HG02973 (cell line): ENCODE measurements around the gene NDUFA6.
"Not testable (repeated sequence)": the region's sequence is repeated elsewhere in the genome, so short reads cannot be mapped to it uniquely, and the experiment has no call there.

Source experiments
- ATAC-seq: cut with Tn5 transposase; IDR thresholded peaks from one replicate; pipeline ENCODE4 v1.9.1; 2021; ENCODE audit warnings: moderate library complexity; ENCODE audit not compliant: unreplicated experiment

Gene NDUFA6

DNA sequence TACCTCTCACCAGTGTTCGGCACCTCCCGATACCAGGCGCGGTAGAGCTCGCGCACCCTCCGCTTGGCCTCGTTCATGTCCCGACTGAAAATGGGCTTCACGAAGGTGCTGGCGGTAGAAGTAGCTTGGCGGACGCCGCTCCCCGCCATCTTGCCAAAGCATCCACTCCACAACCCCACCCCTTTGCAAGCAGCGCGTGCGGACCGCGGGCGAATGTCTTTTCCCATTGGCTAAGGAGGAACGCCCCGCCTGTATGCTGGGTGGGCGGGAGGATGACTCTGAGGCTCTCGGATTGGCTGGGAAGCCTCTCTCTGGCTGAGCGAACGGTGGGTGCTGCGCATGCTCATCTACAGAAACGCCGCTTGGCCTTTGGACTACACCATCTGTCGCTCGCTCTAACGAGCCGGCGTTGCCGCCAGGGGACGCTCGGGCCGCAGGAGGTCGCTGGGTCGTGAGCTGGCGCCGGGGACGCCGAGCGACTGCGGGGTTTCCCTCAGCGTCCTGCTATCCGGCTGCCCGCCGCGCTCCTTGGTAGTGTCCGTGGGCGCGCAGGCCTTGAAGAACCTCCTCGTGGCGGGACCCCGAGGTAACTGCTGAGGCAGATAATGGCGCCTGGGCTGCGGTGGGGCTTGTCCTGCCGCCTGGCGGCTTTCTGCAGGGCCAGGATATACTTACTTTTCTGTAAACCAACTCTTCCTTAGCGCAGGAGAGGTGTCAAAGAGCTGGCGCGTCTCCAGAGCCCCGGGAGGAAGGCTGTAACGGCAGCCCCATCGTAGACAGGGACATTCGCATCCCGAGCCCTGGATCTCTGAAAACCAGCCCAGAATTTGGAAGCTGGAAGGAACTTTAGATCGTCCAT, at the start of gene NDUFA6:
TSS of gene NDUFA6 (minus strand) at position 177 of the 859 bp plus-strand sequence. CDS start at position 149, 28 bp downstream.
- peak; percentile 90 for ATAC-seq

DNA sequence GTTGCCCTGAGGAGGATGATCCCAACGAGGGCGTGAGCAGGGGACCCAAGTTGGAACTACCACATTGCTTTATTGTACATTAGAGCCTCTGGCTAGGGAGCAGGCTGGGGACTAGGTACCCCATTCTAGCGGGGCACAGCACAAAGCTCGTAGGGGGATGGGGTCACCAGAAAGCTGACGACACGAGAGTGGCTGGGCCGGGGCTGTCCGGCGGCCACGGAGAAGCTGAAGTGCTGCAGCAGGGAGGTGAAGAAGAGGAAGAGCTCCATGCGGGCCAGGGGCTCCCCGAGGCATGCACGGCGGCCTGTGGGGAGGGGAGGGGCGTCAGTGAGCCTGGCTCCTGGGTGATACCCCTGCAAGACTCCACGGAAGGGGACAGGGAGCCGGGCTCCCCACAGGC, 49.6 kb upstream of the NDUFA6 start:
- ATAC-seq, result not testable (repeated sequence)

DNA sequence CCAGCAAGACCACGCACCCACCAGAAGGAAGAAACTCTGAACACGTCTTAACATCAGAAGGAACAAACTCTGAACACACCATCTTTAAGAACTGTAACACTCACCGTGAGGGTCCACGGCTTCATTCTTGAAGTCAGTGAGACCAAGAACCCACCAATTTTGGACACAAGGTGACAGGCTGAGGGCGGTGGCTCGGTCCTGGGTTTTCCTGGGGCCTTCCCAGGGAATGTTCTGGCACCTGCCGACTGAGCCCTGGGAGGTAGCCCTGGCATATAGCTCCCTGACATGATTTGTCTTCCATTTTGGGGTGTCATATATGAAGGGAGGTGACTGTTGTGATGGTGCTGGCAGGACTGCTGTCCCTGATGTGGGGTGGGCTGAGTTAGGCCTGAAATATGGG, 48.9 kb upstream of the NDUFA6 start:
- ATAC-seq, result not testable (repeated sequence)

DNA sequence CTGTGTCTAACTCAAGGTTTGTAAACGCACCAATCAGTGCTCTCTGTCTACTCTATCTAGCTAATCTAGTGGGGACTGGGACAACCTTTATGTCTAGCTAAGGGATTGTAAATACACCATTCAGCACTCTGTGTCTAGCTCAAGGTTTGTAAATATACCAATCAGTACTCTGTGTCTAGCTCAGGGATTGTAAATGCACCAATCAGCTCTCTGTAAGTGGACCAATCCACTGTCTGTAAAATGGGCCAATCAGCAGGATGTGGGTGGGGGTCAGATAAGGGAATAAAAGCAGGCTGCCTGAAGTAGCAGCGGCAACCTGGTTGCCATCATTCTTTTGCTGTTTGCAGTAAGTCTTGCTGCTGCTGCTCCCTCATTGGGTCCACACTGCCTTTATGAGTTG, 48.4 kb upstream of the NDUFA6 start:
- no peak for ATAC-seq

DNA sequence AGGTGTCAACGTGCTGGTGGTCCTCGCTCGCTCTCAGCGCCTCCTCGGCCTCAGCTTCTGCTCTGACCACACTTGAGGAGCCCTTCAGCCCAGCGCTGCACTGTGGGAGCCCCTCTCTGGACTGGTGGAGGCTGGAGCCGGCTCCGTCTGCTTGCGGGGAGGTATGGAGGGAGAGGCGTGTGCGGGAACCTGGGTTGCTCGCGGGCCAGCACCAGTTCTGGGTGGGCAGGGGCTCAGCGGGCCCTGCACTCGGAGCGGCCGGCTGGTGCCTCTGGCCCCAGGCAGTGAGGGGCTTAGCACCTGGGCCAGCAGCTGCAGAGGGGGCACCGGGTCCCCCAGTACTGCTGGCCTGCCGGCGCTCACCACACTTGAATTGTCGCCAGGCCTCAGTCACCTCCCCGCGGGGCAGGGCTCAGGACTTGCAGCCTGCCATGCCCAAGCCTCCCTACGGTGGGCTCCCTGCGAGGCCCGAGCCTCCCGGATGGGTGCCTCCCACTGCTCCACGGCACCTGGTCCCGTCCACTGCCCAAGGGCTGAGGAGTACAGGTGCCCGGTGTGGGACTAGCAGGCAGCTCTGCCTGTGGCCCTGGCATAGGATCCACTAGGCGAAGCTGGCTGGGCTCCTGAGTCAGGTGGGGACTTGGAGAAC, 47.7 kb upstream of the NDUFA6 start:
- no peak for ATAC-seq

DNA sequence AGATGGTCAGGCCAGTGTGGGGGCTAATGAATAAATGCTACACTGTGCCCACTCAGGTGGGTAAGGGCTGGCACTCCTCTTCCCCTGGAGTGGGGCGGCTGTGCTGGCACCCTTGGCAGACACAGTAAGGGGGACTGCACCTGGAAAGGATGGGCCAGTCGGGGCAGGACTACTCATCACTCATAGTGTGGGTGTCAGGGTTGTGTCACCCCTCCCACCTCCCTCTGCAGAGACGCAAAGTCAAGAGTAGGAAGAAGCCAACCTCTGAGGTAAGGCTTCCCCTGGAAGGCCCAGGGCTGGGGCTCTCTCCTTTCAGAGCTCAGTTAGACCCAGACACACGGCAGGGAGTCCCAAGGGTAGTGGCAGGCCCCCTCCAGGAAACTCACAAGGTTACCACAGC, 45.1 kb upstream of the NDUFA6 start:
- ATAC-seq, result not testable (repeated sequence)

DNA sequence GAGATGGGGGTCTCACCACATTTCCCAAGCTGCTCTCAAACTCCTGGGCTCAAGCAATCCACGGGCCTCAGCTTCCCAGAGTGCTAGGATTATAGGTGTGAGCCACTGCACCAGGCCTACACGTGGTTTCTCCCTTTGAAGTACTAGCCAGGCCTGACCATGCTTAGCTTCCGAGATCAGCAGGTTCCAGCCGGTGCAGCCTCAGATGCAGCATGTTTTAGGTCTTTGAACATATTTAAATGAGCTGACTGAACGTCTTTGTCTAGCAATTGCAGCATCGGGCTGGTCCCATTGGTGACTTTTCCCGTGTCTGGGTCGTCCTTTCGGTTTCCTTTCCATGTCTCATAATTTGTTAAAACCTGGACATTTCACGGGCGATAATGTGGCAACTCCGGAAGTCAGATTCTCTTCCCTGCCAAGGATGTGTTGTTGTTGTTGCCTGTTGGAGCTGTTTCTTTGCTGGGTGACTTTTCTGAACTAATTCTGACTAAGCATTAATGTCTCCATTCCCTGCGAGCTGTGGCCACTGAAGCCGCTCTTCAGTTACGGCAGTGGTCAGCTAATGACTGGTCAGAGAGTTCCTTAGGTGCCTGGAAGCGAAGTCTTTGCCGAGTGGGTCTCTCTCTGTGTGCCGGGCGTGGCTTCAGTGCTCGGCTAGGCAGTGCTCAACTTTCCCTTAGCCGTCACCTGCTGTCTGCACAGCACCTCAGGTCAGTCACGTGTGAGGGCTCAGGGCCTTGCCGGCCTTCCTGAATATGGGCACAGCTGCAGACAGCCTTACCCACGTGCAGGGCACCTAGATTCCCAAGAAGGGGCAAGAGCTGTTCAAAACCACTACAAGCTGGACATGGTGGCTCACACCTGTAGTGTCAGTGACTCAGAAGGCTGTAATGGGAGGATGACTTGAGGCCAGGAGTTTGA, 43.8 kb upstream of the NDUFA6 start:
- no peak for ATAC-seq

DNA sequence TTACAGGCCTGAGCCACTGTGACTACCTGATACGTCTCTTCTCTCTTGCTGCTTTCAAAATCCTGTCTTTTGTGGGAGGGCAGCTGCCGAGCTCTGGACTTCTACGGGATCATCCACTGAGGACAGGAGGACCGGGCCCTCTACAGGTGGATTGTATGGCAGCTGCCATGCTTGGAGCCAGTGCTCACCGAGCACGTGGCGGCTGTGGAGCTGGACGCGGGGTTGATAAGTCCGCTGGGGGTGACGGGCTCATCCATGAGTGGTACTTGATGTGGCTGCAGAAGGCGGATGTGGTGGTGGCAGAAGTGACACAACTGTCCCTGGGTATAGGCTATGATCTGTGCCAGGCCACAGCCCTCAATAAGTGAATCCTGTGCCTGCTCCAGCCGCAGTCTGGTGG, 41.9 kb upstream of the NDUFA6 start:
- no peak for ATAC-seq

DNA sequence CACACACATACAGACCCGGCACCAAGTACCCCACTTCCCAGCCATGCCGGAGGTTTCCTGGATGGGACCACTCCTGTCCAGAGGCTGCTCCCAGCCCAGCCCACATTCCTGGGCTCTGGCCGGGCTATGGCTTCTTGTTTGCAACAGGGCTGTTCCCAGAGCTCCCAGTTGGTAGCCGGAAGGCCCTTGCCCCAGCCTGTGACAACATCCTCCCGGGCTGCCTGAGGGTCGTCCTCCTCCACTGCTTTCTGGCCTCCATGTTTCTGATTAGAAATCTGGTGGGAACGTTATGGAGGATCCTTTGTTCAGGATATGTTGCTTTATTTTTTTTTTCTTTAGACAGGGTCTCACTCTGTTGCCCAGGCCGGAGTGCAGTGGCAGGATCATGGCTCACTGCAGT, 41.0 kb upstream of the NDUFA6 start:
- no peak for ATAC-seq

DNA sequence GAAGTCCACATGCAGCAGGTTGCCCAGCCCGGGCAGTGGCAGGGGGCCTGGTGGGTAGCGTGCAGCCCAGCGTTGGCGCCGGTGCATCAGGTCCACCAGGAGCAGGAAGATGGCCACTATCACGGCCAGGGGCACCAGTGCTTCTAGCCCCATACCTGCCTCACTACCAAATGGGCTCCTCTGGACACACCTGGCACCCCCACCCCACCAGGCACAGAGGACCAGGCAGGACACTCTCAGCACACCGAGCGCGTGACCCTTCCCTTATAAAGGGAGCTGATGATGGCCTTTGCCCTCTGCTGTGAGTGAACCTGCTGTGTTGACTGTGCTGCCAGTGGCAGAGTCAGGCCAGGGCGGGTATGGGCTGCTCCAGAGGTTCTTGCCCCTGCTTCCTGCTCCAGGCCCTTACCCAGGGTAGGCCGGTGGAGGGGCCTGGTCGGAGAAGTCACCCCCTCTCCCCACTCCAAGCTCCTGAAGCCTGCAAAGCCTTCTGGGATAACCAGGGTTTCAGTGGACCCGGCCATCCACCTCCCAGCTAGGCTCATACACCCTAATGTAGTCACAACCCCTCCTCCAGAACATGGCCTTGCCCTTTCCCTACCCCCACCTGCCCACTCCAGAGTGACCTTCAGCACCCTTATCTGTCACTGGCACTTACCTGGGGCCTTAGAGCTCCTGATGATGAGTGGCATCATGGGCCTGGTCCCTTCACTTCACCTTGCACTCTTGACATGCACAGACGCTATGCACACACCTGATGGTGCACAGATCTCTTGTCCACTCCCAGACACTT, 40.3 kb upstream of the NDUFA6 start, which contains the start of gene CYP2D6:
TSS of gene CYP2D6 (minus strand) at position 172 of the 793 bp plus-strand sequence. CDS start at position 153, 19 bp downstream.
- ATAC-seq, result not testable (repeated sequence)

DNA sequence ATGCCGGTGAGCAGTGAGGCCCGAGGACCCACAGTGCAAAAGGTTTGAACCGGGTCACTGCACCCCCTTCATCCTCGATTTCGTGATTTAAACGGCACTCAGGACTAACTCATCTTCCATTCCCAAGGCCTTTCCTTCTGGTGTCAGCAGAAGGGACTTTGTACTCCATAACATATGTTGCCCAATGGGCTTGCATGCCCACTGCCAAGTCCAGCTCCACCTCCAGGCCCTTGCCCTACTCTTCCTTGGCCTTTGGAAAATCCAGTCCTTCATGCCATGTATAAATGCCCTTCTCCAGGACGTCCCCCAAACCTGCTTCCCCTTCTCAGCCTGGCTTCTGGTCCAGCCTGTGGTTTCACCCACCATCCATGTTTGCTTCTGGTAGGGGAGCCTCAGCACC, 39.6 kb upstream of the NDUFA6 start:
- ATAC-seq, result not testable (repeated sequence)

DNA sequence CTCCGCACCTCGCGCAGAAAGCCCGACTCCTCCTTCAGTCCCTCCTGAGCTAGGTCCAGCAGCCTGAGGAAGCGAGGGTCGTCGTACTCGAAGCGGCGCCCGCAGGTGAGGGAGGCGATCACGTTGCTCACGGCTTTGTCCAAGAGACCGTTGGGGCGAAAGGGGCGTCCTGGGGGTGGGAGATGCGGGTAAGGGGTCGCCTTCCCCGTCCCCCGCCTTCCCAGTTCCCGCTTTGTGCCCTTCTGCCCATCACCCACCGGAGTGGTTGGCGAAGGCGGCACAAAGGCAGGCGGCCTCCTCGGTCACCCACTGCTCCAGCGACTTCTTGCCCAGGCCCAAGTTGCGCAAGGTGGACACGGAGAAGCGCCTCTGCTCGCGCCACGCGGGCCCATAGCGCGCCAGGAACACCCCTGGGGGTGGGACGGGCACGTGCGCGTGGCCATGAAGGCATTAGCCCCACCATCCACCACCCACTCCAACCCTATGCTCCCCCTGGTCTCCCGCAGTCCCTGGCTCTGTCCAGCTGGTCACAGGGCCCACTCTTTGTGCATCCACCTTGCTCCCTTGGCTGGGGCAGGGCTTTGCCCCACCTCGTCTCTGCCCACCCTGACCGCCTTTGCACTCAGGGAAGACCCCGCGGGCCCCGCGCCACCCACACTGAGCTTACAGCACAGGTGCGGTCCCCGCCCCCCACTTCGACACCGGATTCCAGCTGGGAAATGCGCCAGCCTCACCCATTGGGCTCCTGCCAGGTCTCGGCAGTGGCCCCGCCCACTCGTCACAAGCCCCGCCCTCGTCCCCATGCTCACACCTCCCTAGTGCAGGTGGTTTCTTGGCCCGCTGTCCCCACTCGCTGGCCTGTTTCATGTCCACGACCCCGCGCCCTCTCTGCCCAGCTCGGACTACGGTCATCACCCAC, 38.5 kb upstream of the NDUFA6 start:
- ATAC-seq, result not testable (repeated sequence)

DNA sequence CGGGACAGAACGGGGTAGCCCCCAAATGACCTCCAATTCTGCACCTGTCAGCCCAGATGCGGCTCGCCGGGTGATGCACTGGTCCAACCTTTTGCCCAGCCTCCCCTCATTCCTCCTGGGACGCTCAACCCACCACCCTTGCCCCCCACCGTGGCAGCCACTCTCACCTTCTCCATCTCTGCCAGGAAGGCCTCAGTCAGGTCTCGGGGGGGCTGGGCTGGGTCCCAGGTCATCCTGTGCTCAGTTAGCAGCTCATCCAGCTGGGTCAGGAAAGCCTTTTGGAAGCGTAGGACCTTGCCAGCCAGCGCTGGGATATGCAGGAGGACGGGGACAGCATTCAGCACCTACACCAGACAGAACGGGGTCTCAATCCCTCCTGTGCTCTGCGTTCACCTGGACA, 37.4 kb upstream of the NDUFA6 start:
- ATAC-seq, result not testable (repeated sequence)

DNA sequence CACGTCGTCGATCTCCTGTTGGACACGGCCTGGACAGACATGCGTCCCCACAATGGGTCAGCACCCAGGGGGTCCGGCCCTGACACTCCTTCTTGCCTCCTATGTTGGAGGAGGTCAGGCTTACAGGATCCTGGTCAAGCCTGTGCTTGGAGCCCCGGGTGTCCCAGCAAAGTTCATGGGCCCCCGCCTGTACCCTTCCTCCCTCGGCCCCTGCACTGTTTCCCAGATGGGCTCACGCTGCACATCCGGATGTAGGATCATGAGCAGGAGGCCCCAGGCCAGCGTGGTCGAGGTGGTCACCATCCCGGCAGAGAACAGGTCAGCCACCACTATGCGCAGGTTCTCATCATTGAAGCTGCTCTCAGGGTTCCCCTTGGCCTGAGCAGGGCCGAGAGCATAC, 37.0 kb upstream of the NDUFA6 start:
- ATAC-seq, result no peak

DNA sequence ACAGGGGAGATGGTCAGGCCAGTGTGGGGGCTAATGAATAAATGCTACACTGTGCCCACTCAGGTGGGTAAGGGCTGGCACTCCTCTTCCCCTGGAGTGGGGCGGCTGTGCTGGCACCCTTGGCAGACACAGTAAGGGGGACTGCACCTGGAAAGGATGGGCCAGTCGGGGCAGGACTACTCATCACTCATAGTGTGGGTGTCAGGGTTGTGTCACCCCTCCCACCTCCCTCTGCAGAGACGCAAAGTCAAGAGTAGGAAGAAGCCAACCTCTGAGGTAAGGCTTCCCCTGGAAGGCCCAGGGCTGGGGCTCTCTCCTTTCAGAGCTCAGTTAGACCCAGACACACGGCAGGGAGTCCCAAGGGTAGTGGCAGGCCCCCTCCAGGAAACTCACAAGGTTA, 33.0 kb upstream of the NDUFA6 start:
- not testable (repeated sequence) for ATAC-seq

DNA sequence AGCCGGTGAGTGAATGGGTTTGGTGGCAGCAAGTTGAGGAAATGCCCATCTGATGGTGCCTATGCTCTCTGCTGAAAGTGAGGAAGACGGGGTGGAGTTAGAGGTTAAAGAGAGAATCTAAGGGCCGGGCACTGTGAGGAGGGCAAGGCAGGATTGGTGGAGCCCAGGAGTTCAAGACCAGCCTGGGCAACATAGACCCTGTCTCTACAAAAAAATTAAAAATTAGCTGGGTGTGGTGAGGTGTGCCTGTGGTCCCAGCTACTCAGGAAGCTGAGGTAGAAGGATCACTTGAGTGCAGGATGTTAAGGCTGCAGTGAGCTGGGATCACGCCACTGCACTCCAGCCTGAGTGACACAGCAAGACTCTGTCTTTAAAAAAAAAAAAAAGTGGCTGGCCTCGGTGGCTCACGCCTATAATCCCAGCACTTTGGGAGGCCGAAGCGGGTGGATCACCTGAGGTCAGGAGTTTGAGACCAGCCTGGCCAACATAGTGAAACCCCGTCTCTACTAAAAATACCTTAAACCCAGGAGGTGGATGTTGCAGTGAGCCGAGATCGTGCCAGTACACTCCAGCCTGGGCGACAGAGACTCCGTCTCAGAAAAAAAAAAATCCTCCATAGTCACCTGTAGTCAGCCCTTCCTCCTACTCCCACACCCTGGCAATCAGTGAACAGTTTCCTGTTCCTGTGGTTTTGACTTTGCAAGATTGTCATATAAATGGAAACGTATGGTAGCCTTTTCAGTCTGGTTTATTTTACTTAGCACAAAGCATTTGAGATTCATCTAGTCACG, 29.9 kb upstream of the NDUFA6 start:
- ATAC-seq, result not testable (repeated sequence)

DNA sequence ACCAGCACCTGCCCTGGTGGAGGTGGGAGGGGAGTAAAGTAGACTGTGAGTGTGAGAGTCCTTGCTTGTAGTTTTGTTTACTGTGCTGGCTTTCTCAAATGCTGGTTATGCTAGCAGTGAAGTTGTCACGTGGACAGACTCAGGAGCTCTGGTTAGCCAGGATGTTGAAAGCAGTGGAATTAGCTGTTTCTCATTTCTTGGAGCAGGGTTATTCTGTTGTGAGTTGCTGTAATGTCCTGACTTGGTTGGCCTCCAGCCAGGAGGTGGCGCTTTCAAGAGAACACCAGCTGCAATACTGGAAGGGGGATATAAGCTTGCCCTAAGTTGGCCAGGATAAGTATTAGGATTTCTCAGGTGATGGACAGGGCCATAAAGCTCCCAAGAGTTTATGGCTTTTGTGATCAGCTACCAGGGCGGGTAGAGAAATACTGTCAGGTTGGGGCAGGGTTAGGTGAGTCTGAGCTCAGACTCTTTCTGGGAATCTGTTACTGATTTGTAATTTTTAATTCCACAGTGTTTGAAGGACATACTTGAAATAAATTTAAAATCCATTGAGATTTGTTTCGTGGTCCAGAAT, 26.4 kb upstream of the NDUFA6 start:
- ATAC-seq, result no peak

DNA sequence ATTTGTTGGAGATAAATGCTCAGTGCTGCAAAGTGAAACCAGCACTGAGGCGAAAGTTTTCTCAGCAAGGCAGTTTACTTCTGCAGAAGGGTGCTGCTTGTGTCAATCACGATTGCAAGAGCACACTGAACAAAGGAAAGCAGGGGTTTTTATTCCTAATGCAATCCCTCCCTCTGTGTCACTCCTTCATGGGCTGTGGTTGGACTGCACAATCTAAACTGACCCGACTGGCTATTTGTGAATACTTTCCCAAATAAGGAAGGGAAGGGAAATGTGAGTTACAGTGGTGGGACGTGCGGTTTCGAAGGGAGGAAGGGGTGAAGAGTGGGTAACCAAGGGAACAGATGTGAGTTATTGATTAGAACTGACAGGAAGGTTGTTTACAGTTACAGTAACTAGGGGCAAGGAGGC, 24.9 kb upstream of the NDUFA6 start:
- not testable (repeated sequence) for ATAC-seq
